GM20431 (cell line): ENCODE data around the gene IGFBP3.

Experiments
- in situ Hi-C: fragments of 300-500 bp; cut with MseI, MboI; formaldehyde crosslinking; loops from one replicate; pipeline ENCODE4 v1.15.0; 2020; ENCODE audit warnings: low sequenced_read_pairs; ENCODE audit not compliant: unreplicated experiment

Gene IGFBP3

DNA sequence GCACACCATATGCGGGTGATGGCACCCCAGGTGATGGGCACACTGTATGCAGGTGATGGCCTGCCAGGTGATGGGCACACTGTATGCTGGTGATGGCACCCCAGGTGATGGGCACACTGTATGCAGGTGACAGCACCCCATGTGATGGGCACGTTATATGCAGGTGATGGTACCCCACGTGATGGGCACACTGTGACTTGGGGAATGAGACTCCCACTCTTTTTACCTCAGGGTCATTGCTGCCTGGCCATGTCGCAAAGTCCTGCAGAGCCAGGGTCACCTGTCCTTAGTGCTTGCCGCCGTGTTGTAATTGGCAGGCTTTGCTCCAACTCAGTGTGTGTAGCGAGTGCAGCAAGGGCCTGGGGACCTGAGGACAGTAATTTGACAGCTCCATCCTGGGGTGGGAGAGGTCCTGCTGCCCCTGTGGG is 40.6 kb downstream of the IGFBP3 start:
- in situ Hi-C loops, result no loop called here

- in situ Hi-C loops, result no loop called here
These were observed 42.5 kb downstream of the IGFBP3 start for GRCh38 chr7:45878457-45879144.

- in situ Hi-C loops, result no loop called here
These were observed 44.6 kb downstream of the IGFBP3 start for GRCh38 chr7:45876519-45876918.

- in situ Hi-C loops, result loop anchor here (25.0 kb wide), 2 partner anchors 212 to 712 kb away; partner anchors contain the start of gene RAMP3
These were observed 46.5 kb downstream of the IGFBP3 start for GRCh38 chr7:45874408-45875131.

DNA sequence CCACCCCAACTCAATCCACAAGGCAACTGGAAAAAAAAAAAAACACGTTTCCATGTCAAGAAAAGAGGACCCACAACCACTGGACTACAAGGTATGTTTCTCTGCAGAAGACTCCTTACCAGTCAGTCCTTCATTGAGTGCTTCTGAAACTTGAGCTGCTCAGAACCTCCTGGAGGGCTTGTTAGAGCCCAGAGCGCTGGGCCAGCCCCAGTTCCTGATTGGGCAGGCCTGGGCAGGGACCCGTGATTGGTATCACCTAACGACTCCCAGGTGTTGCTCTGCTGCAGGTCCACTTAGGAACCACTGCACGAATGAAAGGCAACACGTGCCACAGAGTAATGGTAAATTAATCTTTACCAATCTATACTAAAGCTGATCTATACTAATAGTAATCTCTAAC is 47.7 kb downstream of the IGFBP3 start:
- in situ Hi-C loops, result loop anchor here (25.0 kb wide), 2 partner anchors 211 to 711 kb away; partner anchors contain the start of gene RAMP3

DNA sequence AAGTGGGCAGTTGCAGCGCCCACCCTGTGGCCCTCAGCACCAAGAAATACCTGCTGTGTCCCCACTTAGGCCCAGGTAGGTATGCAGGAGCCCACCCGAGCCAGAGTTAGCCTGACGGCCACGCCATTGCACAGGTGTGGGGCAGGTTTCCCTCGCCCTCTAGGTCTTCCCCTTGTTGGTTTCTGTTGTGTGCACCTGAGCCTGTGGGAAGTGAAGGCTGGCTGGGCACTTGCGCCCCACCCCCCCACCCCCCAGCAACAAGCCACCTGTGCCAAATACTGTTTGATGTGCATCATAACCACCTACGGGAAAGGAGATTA is 48.1 kb downstream of the IGFBP3 start, which contains the start of gene CCDC201:
CCDC201 (minus strand) TSS at position 48 of the 320 bp plus-strand sequence. CDS start 75 bp downstream, outside the sequence.
- in situ Hi-C loops, result loop anchor here (25.0 kb wide), 2 partner anchors 211 to 711 kb away; partner anchors contain the start of gene RAMP3

- in situ Hi-C loops, result loop anchor here (25.0 kb wide), 2 partner anchors 210 to 710 kb away; partner anchors contain the start of gene RAMP3
These were observed 48.7 kb downstream of the IGFBP3 start for GRCh38 chr7:45872116-45873034.

- in situ Hi-C loops, result loop anchor here (25.0 kb wide), 2 partner anchors 207 to 707 kb away; partner anchors contain the start of gene RAMP3
These were observed 51.6 kb downstream of the IGFBP3 start for GRCh38 chr7:45869426-45869825.

DNA sequence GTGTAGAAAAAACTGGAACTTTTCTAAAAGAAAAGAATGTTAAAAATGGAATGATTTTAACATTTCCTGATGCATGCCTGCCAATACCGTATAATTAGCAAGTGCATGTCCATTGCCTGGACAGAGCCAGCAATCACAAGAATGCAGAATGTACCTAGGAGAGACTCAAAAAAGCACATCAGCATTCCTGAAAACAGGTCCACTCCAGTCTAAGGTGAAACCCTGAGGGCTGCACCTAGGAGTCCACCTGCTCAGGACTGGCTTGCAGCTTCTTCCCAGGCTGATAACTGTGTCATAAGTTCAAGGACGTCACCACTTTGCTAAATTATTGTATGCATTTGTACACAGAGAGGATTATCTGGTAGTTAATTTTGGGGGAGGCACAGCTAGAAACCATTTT is 53.6 kb downstream of the IGFBP3 start:
- in situ Hi-C loops, result loop anchor here (25.0 kb wide), 2 partner anchors 205 to 705 kb away; partner anchors contain the start of gene RAMP3

DNA sequence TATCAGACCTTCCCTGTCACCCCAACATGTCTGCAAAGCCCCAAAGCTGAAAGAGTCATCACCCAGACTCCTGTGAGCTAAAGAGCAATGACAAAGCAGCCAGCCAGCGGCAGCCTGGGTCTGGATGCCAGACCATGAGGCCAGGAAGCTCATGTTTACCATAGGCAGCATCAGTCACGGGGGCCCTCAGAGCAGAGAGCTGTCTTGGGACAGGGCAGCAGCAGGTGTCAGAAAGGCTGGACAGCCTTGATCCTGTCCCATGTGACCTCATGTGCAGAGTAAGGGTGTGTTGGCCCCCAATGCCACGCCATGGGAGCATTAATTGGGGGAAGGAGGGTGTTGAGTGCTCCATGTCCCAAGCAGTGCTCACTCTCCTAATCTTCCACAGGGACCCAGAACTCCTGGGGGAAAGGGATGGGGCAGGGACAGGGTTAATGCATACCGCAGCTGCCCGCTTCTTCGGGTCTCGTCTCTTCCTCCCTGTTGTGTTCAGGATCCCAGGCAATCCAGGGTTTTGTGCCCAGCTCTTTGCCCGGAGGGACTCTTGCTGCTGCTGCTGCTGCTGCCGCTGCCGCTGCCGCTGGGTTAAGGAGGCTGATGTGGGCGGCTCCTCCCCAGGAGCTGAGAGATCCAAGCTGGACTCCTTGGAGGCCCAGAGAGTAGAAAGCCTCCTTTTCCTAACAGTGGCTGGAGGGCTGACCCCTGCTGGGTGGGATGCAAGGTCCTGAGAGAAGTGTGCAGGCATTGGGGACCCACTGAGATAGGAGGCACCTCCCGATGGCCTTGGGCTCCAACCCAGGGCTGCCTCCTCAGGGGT is 55.3 kb downstream of the IGFBP3 start:
- in situ Hi-C loops, result loop anchor here (25.0 kb wide), 2 partner anchors 204 to 704 kb away; partner anchors contain the start of gene RAMP3

GRCh38 chr7:45863715-45864114 is 57.4 kb downstream of the IGFBP3 start:
- in situ Hi-C loops, result loop anchor here (25.0 kb wide), 2 partner anchors 201 to 701 kb away; partner anchors contain the start of gene RAMP3
